Measurements from ENCODE around the gene CD69. TPM values are rescaled to one million over a fixed set of nuclear protein-coding genes. Genes with fewer than 3 reads are reported as not detected.

Gene CD69
- total and polyA plus RNA-seq, 12 donors = 0.39 to 4.6 (median 1.5) TPM; not detected in 1

DNA sequence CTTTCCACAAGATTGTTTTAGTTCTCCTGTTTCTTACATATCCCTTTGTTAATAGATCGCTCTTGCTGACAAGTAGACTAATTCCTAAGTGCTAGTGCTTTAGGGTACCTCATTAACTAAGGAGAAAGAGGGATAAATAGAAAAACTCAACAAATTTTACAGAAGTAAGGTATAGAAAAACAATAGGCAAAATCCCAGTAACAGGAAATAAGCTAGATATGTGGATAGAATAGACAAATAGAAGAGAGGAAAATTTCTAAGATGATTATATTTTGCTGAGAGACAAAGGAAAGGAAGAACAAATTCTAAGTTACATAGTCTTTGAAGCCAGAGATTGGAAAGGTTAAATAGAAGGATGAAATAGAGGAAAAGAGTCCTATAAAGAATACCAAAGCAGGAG lies 1.0 kb downstream of the CD69 start:
- 66 to 78% (median 70%) methylated on average over 1 of the region's 1 CpG for WGBS, 4 donors
- H3K27ac ChIP-seq = no peak overlapping the region
- DNase-seq = no peak

DNA sequence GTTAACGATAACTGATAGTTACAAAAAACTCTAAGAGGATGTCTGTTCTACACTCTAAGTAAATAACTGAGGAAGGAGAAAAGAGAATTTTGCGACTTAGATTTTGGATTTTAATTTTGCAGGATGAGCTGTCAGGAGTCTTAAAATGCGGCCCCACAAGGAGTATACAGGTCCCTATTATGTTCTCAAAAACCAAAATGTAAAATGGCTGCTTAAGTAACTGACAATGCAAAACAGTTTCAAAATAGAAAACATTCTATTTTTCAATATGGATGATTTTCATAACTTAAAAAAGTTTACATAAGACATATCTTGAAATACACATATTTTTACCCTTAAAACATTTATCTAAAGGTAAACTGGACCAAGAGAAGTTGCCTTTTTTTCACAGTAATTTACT lies 2.6 kb downstream of the CD69 start:
- no peak overlapping the region for H3K4me3 ChIP-seq
- intact Hi-C loops (cut with DNase I) = no loop called here
- H3K36me3 ChIP-seq (replicated peaks in 1 of 2) = no peaks in the 10 kb centered on the region
- no peak for DNase-seq
- no peak for TF ChIP-seq POLR2A (IDR thresholded peaks at IDR 0.05)
- TF ChIP-seq, protein P1, sequence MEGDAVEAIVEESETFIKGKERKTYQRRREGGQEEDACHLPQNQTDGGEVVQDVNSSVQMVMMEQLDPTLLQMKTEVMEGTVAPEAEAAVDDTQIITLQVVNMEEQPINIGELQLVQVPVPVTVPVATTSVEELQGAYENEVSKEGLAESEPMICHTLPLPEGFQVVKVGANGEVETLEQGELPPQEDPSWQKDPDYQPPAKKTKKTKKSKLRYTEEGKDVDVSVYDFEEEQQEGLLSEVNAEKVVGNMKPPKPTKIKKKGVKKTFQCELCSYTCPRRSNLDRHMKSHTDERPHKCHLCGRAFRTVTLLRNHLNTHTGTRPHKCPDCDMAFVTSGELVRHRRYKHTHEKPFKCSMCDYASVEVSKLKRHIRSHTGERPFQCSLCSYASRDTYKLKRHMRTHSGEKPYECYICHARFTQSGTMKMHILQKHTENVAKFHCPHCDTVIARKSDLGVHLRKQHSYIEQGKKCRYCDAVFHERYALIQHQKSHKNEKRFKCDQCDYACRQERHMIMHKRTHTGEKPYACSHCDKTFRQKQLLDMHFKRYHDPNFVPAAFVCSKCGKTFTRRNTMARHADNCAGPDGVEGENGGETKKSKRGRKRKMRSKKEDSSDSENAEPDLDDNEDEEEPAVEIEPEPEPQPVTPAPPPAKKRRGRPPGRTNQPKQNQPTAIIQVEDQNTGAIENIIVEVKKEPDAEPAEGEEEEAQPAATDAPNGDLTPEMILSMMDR (IDR thresholded peaks at IDR 0.05) = no peak
- no peaks in the 10 kb centered on the region for H3K9me3 ChIP-seq (replicated peaks in 1 of 3)
- H3K27me3 ChIP-seq = no peaks in the 10 kb centered on the region
- H3K4me1 ChIP-seq (replicated peaks in 1 of 2) = no peaks in the 10 kb centered on the region
- no peak overlapping the region for H3K27ac ChIP-seq
- WGBS, 4 donors = 55 to 85% (median 77%) methylated on average over 3 of the region's 3 CpGs

More for the DNA sequence above, 1.0 kb downstream of the CD69 start:
- Histone ChIP-seq H3K4me3 (no peak overlapping the region), H3K9me3 (replicated peaks in 1 of 3) (no peaks in the 10 kb centered on the region), H3K27me3 (no peaks in the 10 kb centered on the region), H3K36me3 (replicated peaks in 1 of 2) (no peaks in the 10 kb centered on the region), H3K4me1 (replicated peaks in 1 of 2) (no peaks in the 10 kb centered on the region)
- TF ChIP-seq, protein P1 (IDR thresholded peaks at IDR 0.05) = no peak
- intact Hi-C loops (cut with DNase I) = no loop called here

DNA sequence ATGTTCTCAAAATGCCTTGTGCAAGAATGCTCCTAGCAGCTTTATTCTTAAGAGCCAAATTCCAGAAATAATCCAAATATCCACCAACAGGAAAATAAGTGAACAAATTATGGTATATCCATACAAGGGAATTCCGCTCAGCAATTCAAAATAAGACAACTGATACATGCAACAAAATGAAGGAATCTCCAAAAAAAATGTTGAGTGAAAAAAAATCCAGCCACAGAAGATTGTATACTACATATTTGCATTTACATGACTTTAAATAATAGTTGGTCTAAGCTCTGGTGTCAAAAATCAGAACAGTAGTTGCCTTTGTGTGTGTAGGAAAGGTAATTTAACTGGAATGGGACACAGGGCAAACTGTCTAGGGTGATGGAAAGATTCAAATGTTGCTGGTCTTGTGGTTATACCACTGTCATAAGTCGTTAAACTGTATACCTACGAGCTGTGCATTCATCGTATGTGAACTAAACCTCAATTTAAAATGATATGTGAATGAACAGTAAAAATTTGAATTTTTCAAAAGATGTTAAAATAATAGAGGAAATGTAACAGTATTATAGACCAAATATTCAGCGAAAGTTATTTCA lies 3.2 kb downstream of the CD69 start:
- Histone ChIP-seq H3K27me3 (no peaks in the 10 kb centered on the region), H3K27ac (no peak overlapping the region), H3K9me3 (replicated peaks in 1 of 3) (no peaks in the 10 kb centered on the region), H3K4me3 (no peak overlapping the region), H3K4me1 (replicated peaks in 1 of 2) (no peaks in the 10 kb centered on the region), H3K36me3 (replicated peaks in 1 of 2) (no peaks in the 10 kb centered on the region)
- WGBS, 4 donors = 61 to 80% (median 73%) methylated on average over 5 of the region's 5 CpGs
- no peak for DNase-seq
- intact Hi-C loops (cut with DNase I) = no loop called here
- TF ChIP-seq, protein P1 (IDR thresholded peaks at IDR 0.05) = no peak
- TF ChIP-seq POLR2A (IDR thresholded peaks at IDR 0.05) = no peak

DNA sequence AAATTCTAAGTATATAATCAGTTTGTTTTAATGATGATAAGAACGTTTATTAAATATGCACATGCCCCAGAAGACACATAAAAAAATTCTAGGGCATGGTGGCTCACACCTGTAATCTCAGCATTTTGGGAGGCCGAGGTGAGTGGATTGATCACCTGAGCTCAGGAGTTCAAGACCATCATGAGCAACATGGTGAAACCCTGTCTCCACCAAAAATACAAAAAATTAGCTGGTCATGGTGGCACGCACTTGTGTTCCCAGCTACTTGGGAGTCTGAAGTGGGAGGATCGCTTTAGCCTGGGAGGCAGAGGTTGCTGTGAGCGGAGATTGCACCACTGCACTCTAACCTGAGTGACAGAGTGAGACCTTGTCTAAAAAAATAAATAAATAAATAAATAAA lies 4.0 kb downstream of the CD69 start:
- Histone ChIP-seq H3K27me3 (no peaks in the 10 kb centered on the region), H3K4me1 (replicated peaks in 1 of 2) (no peaks in the 10 kb centered on the region), H3K36me3 (replicated peaks in 1 of 2) (no peaks in the 10 kb centered on the region), H3K9me3 (replicated peaks in 1 of 3) (no peaks in the 10 kb centered on the region), H3K4me3 (no peak overlapping the region), H3K27ac (no peak overlapping the region)
- WGBS, 4 donors = 81 to 87% (median 85%) methylated on average over 5 of the region's 5 CpGs
- TF ChIP-seq POLR2A (IDR thresholded peaks at IDR 0.05) = no peak
- TF ChIP-seq, protein P1 (IDR thresholded peaks at IDR 0.05) = no peak
- intact Hi-C loops (cut with DNase I) = no loop called here
- DNase-seq = no peak

Data from adrenal gland (tissue), 12 donors.